SU-DHL-6 (cell line): ENCODE measurements around the gene TSC22D4.

Experiments used
- EZH2phosphoT487 ChIP-seq: fragments of 200-600 bp; sonication (generic), shearing (Covaris generic); conservative IDR thresholded peaks from 2 replicates; pipeline ENCODE4 v1.6.1; 2018; ENCODE audit warnings: mild to moderate bottlenecking, antibody characterized with exemption, low read length, moderate library complexity, mixed read lengths
- TF ChIP-seq, protein P1 (sequence below): fragments of 200-600 bp; sonication (generic); IDR thresholded peaks from one replicate; pipeline ENCODE4 v1.5.1; 2017; ENCODE audit warnings: antibody characterized with exemption, mild to moderate bottlenecking, low read length, moderate library complexity; ENCODE audit not compliant: insufficient read depth, poor library complexity, severe bottlenecking

DNA sequence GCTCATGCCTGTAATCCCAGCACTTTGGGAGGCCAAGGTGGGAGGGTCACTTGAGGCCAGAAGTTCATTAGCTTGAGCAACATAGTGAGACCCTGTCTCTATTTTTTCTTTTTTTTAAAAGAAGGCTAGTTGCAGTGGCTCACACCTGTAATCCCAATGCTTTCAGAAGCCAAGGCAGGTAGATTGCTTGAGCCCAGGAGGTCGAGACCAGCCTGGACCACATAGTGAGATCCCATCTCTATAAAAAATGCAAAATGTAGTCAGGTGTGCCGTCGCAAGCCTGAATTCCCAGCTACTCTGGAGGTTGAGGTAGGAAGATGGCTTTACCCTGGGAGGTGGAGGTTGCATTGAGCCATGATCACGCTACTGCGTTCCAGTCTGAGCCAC lies 12.2 kb upstream of the TSC22D4 start:
- TF ChIP-seq, protein P1, sequence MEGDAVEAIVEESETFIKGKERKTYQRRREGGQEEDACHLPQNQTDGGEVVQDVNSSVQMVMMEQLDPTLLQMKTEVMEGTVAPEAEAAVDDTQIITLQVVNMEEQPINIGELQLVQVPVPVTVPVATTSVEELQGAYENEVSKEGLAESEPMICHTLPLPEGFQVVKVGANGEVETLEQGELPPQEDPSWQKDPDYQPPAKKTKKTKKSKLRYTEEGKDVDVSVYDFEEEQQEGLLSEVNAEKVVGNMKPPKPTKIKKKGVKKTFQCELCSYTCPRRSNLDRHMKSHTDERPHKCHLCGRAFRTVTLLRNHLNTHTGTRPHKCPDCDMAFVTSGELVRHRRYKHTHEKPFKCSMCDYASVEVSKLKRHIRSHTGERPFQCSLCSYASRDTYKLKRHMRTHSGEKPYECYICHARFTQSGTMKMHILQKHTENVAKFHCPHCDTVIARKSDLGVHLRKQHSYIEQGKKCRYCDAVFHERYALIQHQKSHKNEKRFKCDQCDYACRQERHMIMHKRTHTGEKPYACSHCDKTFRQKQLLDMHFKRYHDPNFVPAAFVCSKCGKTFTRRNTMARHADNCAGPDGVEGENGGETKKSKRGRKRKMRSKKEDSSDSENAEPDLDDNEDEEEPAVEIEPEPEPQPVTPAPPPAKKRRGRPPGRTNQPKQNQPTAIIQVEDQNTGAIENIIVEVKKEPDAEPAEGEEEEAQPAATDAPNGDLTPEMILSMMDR: no peak
- no peak for TF ChIP-seq EZH2phosphoT487
